Measurements from ENCODE around the gene FEN1.
A peak's percentile ranks its signal among the peaks of the same experiment; 100 is the strongest.

The FEN1 gene

GRCh38 chr11:61771985-61772455, 20.7 kb upstream of the FEN1 start:
- Histone ChIP-seq H3K27me3 (ENCODE audit: insufficient read depth, low read length, poor library complexity) (no peaks in the 10 kb centered on the region), H2BK120ac (ENCODE audit: low read depth, low read length) (no peak overlapping the region), H3K27ac (ENCODE audit: low read depth, low read length) (no peak overlapping the region), H4K5ac (ENCODE audit: low read length) (no peak overlapping the region), H3K23ac (ENCODE audit: low read length) (peak overlapping the region; percentile 15), H3K9ac (ENCODE audit: low read length) (peak overlapping the region; percentile 20), H2BK5ac (ENCODE audit: low read length) (no peak overlapping the region), H3K79me1 (ENCODE audit: low read length) (no peaks in the 10 kb centered on the region), H4K8ac (ENCODE audit: low read depth, low read length) (no peak overlapping the region), H3K4me3 (ENCODE audit: low read length) (no peak overlapping the region), H3K4me1 (ENCODE audit: control insufficient read depth, low read depth, low read length) (no peaks in the 10 kb centered on the region), H3K4ac (ENCODE audit: low read depth, low read length) (no peak overlapping the region), H3K36me3 (ENCODE audit: control insufficient read depth, insufficient read depth, low read length) (no peaks in the 10 kb centered on the region), H3K18ac (ENCODE audit: low read length) (no peak overlapping the region), H2BK15ac (replicated peaks; ENCODE audit: low read depth) (no peak overlapping the region), H3K4me2 (ENCODE audit: low read length) (no peak overlapping the region), H3K79me2 (ENCODE audit: control insufficient read depth, insufficient read depth, low read length) (no peaks in the 10 kb centered on the region), H2AK5ac (ENCODE audit: low read length) (no peak overlapping the region), H3K56ac (ENCODE audit: low read length) (peak overlapping the region; percentile 65)
- peak; percentile 83 for DNase-seq
- no CpG with 5 or more reads among the region's 7 CpGs for WGBS (ENCODE audit: extremely low coverage, insufficient coverage, low lambda C conversion rate)

GRCh38 chr11:61773356-61773755, 19.4 kb upstream of the FEN1 start:
- H2BK15ac ChIP-seq (replicated peaks; ENCODE audit: low read depth) = no peak overlapping the region
- no peaks in the 10 kb centered on the region for H3K79me1 ChIP-seq (ENCODE audit: low read length)
- no peak overlapping the region for H3K4me3 ChIP-seq (ENCODE audit: low read length)
- no peak overlapping the region for H2AK5ac ChIP-seq (ENCODE audit: low read length)
- no peak overlapping the region for H4K5ac ChIP-seq (ENCODE audit: low read length)
- H3K79me2 ChIP-seq (ENCODE audit: control insufficient read depth, insufficient read depth, low read length) = no peaks in the 10 kb centered on the region
- H3K4me2 ChIP-seq (ENCODE audit: low read length) = no peak overlapping the region
- no peaks in the 10 kb centered on the region for H3K36me3 ChIP-seq (ENCODE audit: control insufficient read depth, insufficient read depth, low read length)
- H3K56ac ChIP-seq (ENCODE audit: low read length) = no peak overlapping the region
- H2BK120ac ChIP-seq (ENCODE audit: low read depth, low read length) = no peak overlapping the region
- H3K4me1 ChIP-seq (ENCODE audit: control insufficient read depth, low read depth, low read length) = no peaks in the 10 kb centered on the region
- no peak overlapping the region for H3K18ac ChIP-seq (ENCODE audit: low read length)
- no peaks in the 10 kb centered on the region for H3K27me3 ChIP-seq (ENCODE audit: insufficient read depth, low read length, poor library complexity)
- no peak overlapping the region for H4K8ac ChIP-seq (ENCODE audit: low read depth, low read length)
- WGBS (ENCODE audit: extremely low coverage, insufficient coverage, low lambda C conversion rate) = no CpG with 5 or more reads among the region's 10 CpGs
- no peak overlapping the region for H3K4ac ChIP-seq (ENCODE audit: low read depth, low read length)
- no peak overlapping the region for H3K27ac ChIP-seq (ENCODE audit: low read depth, low read length)
- H3K23ac ChIP-seq (ENCODE audit: low read length) = no peak overlapping the region
- no peak for DNase-seq
- H3K9ac ChIP-seq (ENCODE audit: low read length) = no peak overlapping the region
- no peak overlapping the region for H2BK5ac ChIP-seq (ENCODE audit: low read length)

- Histone ChIP-seq H4K8ac (ENCODE audit: low read depth, low read length) (no peak overlapping the region), H3K56ac (ENCODE audit: low read length) (no peak overlapping the region), H3K4ac (ENCODE audit: low read depth, low read length) (no peak overlapping the region), H3K27me3 (ENCODE audit: insufficient read depth, low read length, poor library complexity) (no peaks in the 10 kb centered on the region), H4K5ac (ENCODE audit: low read length) (no peak overlapping the region), H3K79me2 (ENCODE audit: control insufficient read depth, insufficient read depth, low read length) (no peaks in the 10 kb centered on the region), H3K4me1 (ENCODE audit: control insufficient read depth, low read depth, low read length) (no peaks in the 10 kb centered on the region), H3K79me1 (ENCODE audit: low read length) (no peaks in the 10 kb centered on the region), H3K27ac (ENCODE audit: low read depth, low read length) (no peak overlapping the region), H3K4me3 (ENCODE audit: low read length) (no peak overlapping the region), H2BK5ac (ENCODE audit: low read length) (no peak overlapping the region), H3K4me2 (ENCODE audit: low read length) (no peak overlapping the region), H3K23ac (ENCODE audit: low read length) (no peak overlapping the region), H2BK120ac (ENCODE audit: low read depth, low read length) (no peak overlapping the region), H2BK15ac (replicated peaks; ENCODE audit: low read depth) (no peak overlapping the region), H3K18ac (ENCODE audit: low read length) (no peak overlapping the region), H2AK5ac (ENCODE audit: low read length) (no peak overlapping the region), H3K9ac (ENCODE audit: low read length) (no peak overlapping the region), H3K36me3 (ENCODE audit: control insufficient read depth, insufficient read depth, low read length) (no peaks in the 10 kb centered on the region)
- WGBS (ENCODE audit: extremely low coverage, insufficient coverage, low lambda C conversion rate) = no CpG with 5 or more reads among the region's 18 CpGs
- DNase-seq = no peak
Measured at GRCh38 chr11:61773809-61774208, 18.9 kb upstream of the FEN1 start.

- H3K18ac ChIP-seq (ENCODE audit: low read length) = no peak overlapping the region
- no peaks in the 10 kb centered on the region for H3K79me2 ChIP-seq (ENCODE audit: control insufficient read depth, insufficient read depth, low read length)
- H3K79me1 ChIP-seq (ENCODE audit: low read length) = no peaks in the 10 kb centered on the region
- H3K4ac ChIP-seq (ENCODE audit: low read depth, low read length) = no peak overlapping the region
- no peak overlapping the region for H3K9ac ChIP-seq (ENCODE audit: low read length)
- no peaks in the 10 kb centered on the region for H3K4me1 ChIP-seq (ENCODE audit: control insufficient read depth, low read depth, low read length)
- H4K8ac ChIP-seq (ENCODE audit: low read depth, low read length) = no peak overlapping the region
- no peak overlapping the region for H2BK120ac ChIP-seq (ENCODE audit: low read depth, low read length)
- no peaks in the 10 kb centered on the region for H3K27me3 ChIP-seq (ENCODE audit: insufficient read depth, low read length, poor library complexity)
- H4K5ac ChIP-seq (ENCODE audit: low read length) = no peak overlapping the region
- no peak for DNase-seq
- no peak overlapping the region for H2BK15ac ChIP-seq (replicated peaks; ENCODE audit: low read depth)
- no peak overlapping the region for H3K23ac ChIP-seq (ENCODE audit: low read length)
- H3K27ac ChIP-seq (ENCODE audit: low read depth, low read length) = no peak overlapping the region
- no peak overlapping the region for H3K4me2 ChIP-seq (ENCODE audit: low read length)
- H2AK5ac ChIP-seq (ENCODE audit: low read length) = no peak overlapping the region
- H3K4me3 ChIP-seq (ENCODE audit: low read length) = no peak overlapping the region
- no peak overlapping the region for H2BK5ac ChIP-seq (ENCODE audit: low read length)
- H3K56ac ChIP-seq (ENCODE audit: low read length) = peak overlapping the region; percentile 60
- no CpG with 5 or more reads among the region's 12 CpGs for WGBS (ENCODE audit: extremely low coverage, insufficient coverage, low lambda C conversion rate)
- H3K36me3 ChIP-seq (ENCODE audit: control insufficient read depth, insufficient read depth, low read length) = no peaks in the 10 kb centered on the region
Measured at GRCh38 chr11:61774411-61774810, 18.3 kb upstream of the FEN1 start.

GRCh38 chr11:61775106-61775505, 17.6 kb upstream of the FEN1 start:
- no peaks in the 10 kb centered on the region for H3K36me3 ChIP-seq (ENCODE audit: control insufficient read depth, insufficient read depth, low read length)
- H3K9ac ChIP-seq (ENCODE audit: low read length) = no peak overlapping the region
- H3K56ac ChIP-seq (ENCODE audit: low read length) = no peak overlapping the region
- no CpG with 5 or more reads among the region's 6 CpGs for WGBS (ENCODE audit: extremely low coverage, insufficient coverage, low lambda C conversion rate)
- H3K27me3 ChIP-seq (ENCODE audit: insufficient read depth, low read length, poor library complexity) = no peaks in the 10 kb centered on the region
- H2AK5ac ChIP-seq (ENCODE audit: low read length) = no peak overlapping the region
- no peaks in the 10 kb centered on the region for H3K79me2 ChIP-seq (ENCODE audit: control insufficient read depth, insufficient read depth, low read length)
- H3K18ac ChIP-seq (ENCODE audit: low read length) = no peak overlapping the region
- H2BK15ac ChIP-seq (replicated peaks; ENCODE audit: low read depth) = no peak overlapping the region
- H3K4me1 ChIP-seq (ENCODE audit: control insufficient read depth, low read depth, low read length) = no peaks in the 10 kb centered on the region
- H2BK5ac ChIP-seq (ENCODE audit: low read length) = no peak overlapping the region
- H3K4ac ChIP-seq (ENCODE audit: low read depth, low read length) = no peak overlapping the region
- H3K4me2 ChIP-seq (ENCODE audit: low read length) = no peak overlapping the region
- H3K79me1 ChIP-seq (ENCODE audit: low read length) = no peaks in the 10 kb centered on the region
- no peak overlapping the region for H3K4me3 ChIP-seq (ENCODE audit: low read length)
- no peak overlapping the region for H2BK120ac ChIP-seq (ENCODE audit: low read depth, low read length)
- DNase-seq = no peak
- no peak overlapping the region for H3K27ac ChIP-seq (ENCODE audit: low read depth, low read length)
- H3K23ac ChIP-seq (ENCODE audit: low read length) = no peak overlapping the region
- no peak overlapping the region for H4K5ac ChIP-seq (ENCODE audit: low read length)
- no peak overlapping the region for H4K8ac ChIP-seq (ENCODE audit: low read depth, low read length)

All from mesendoderm (in vitro differentiated cells).